GM06990 (cell line): ENCODE data around the gene KLK2.

Source experiments
- DNase-seq: peaks from one replicate; pipeline ENCODE4 v3.0.0-alpha.2; 2011; ENCODE audit not compliant: insufficient read length; ENCODE audit errors: extremely low read depth
- H3K27me3 ChIP-seq: replicated peaks from 2 replicates; pipeline ENCODE4 v1.6.0; 2011; ENCODE audit warnings: low read length; ENCODE audit not compliant: control insufficient read depth, insufficient read depth
- H3K36me3 ChIP-seq: 2 replicates; pipeline ENCODE4 v1.5.1; 2011; ENCODE audit warnings: low read length; ENCODE audit not compliant: control insufficient read depth, insufficient read depth
- H3K4me3 ChIP-seq: replicated peaks from 2 replicates; pipeline ENCODE4 v1.5.1; 2011; ENCODE audit warnings: low read depth, mild to moderate bottlenecking, control low read depth, low read length
- TF ChIP-seq, protein P1 (sequence below): IDR thresholded peaks from 2 replicates; pipeline ENCODE4 v1.5.1; 2011; ENCODE audit warnings: low read length, control low read depth, mild to moderate bottlenecking, inconsistent platforms; ENCODE audit not compliant: insufficient read depth, poor library complexity, severe bottlenecking

The KLK2 gene

DNA sequence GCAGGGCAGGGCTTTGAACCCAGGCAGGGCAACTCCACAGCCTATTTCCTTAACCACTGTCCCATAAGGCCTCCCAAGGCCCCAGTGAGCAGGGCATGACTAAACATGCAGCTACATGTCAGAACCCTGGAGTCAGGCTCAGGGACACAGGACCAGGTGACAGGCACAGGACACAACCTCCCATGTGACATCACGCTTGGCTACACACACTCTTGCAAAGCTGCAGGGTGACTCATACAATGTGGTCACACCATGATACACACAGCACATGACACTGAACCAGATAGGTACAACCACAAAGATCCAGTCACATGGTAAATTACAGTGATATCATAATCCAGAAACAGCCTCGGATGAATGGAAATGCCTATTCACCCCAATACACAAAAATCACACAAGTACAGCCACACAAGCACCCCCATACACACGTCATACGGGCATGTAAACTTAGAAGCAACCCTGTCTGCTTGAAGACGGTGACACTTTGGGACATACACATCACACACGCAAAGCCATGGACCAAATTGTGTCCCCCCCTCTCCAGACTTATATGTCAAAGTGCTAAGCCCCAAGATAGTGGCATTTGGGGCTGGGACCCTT lies 23.5 kb downstream of the KLK2 start:
- DNase-seq = peak; percentile 82
- Histone ChIP-seq H3K27me3 (no peaks in the 10 kb centered on the region), H3K36me3 (no peaks in the 10 kb centered on the region), H3K4me3 (no peak overlapping the region)
- TF ChIP-seq, protein P1, sequence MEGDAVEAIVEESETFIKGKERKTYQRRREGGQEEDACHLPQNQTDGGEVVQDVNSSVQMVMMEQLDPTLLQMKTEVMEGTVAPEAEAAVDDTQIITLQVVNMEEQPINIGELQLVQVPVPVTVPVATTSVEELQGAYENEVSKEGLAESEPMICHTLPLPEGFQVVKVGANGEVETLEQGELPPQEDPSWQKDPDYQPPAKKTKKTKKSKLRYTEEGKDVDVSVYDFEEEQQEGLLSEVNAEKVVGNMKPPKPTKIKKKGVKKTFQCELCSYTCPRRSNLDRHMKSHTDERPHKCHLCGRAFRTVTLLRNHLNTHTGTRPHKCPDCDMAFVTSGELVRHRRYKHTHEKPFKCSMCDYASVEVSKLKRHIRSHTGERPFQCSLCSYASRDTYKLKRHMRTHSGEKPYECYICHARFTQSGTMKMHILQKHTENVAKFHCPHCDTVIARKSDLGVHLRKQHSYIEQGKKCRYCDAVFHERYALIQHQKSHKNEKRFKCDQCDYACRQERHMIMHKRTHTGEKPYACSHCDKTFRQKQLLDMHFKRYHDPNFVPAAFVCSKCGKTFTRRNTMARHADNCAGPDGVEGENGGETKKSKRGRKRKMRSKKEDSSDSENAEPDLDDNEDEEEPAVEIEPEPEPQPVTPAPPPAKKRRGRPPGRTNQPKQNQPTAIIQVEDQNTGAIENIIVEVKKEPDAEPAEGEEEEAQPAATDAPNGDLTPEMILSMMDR = no peak

DNA sequence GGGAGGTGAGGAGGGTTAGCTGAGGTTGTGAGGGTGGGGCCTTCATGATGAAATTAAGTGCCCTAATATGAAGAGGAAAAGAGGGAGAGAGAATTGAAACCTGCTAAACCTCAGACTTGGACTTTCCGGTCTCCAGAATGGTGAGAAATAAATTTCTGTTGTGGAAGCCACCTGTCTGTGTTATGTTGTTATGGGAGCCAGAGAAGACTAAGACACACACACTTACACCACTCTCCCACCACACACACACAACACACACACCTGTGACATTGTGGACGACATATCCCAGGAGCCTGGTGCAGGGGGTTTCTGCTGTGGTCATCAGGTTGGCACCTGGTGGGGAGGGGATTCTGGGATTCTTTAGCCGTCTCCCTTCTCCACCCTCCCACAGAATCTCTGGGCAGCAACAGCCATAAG lies 24.0 kb downstream of the KLK2 start:
- Histone ChIP-seq H3K4me3 (no peak overlapping the region), H3K36me3 (no peaks in the 10 kb centered on the region), H3K27me3 (no peaks in the 10 kb centered on the region)
- peak; percentile 67 for DNase-seq
- TF ChIP-seq, protein P1 = no peak

DNA sequence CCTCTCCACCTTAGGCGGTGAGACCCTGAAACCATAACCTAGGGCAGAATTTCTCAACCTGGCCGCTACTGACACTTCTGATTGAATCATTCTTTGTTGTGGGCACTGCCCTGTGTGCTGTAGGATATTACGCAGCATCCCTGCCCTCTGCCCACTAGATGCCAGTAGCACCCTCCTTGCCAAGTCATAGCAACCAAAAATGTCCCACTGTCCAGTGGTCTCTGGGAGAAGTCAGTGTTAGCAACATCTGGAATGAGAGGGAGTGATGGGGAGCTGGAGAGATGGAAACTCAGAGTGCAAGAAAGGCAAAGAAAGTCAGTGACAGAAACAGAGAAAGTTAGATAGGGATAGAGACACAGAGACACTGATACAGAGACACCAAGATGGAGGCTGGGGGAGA lies 24.4 kb downstream of the KLK2 start:
- no peaks in the 10 kb centered on the region for H3K27me3 ChIP-seq
- no peak overlapping the region for H3K4me3 ChIP-seq
- H3K36me3 ChIP-seq = no peaks in the 10 kb centered on the region
- DNase-seq = no peak
- TF ChIP-seq, protein P1 = peak; percentile 34

DNA sequence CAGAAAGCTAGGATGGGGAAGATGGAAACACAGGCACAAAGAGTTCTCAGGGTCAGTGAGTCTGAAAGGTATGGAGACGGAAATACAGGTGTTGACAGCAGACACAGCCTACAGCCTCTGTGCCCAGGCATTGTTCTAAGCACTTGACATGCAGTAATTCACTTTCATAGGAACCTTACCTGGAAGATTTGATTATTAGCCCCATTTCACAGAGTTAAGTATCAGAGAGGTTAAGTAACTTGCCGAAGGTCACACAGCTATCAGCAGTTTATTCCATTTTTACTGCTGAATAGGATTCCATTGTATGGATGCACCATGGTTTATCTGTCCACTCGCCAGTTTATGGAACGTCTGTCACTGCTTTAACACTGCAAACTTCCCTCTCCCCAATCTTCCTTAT lies 24.8 kb downstream of the KLK2 start:
- Histone ChIP-seq H3K4me3 (no peak overlapping the region), H3K36me3 (no peaks in the 10 kb centered on the region)
- TF ChIP-seq, protein P1 = no peak

DNA sequence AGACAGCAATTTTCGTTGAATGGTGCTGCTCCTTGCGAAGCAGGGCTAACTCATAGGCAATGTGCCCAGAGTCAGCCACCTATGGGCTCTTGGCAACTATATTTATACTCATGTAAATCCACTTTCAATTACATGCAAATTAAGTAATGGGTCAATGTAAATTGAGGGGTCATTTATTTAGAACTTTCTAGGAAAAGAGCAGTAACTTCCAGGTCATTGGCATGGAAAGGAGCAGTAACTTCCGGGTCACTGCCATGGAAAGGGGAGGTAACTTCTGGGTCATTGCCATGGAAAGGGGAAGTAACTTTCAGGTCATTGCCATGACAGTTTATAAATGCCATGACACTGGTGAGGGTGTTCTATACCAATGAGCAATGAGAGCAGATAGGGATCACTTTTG lies 26.3 kb downstream of the KLK2 start:
- H3K4me3 ChIP-seq = no peak overlapping the region
- TF ChIP-seq, protein P1 = no peak
- no peak for DNase-seq
- no peaks in the 10 kb centered on the region for H3K27me3 ChIP-seq
- H3K36me3 ChIP-seq = no peaks in the 10 kb centered on the region

More for the DNA sequence above, 24.8 kb downstream of the KLK2 start:
- no peaks in the 10 kb centered on the region for H3K27me3 ChIP-seq
- DNase-seq = no peak

DNA sequence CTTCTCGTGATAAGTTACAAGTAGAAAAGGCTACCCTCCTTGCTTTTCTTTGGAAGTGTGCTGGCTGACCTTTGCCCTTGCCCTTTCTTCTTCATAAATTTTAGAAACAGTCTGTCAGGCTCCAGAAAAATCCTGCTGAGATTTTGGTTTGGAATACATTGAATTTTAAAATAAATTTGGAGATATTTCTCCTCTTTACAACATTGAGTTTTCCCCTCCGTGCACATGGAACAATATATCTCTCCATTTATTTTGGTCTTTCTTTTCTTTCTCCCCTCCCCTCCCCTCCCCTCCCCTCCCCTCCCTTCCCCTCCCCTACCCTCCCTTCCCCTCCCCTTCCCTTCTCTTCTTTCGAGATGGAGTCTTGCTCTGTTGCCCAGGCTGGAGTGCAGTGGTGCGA lies 29.4 kb downstream of the KLK2 start:
- no peaks in the 10 kb centered on the region for H3K27me3 ChIP-seq
- H3K4me3 ChIP-seq = no peak overlapping the region
- TF ChIP-seq, protein P1 = no peak
- no peak for DNase-seq
- no peaks in the 10 kb centered on the region for H3K36me3 ChIP-seq
